NCI-H1930 (cell line): ENCODE results near the gene VPS26B.
"Not testable (repeated sequence)": the region's sequence is repeated elsewhere in the genome, so short reads cannot be mapped to it uniquely, and the experiment has no call there.

Experiments
- DNase-seq, 2 experiments: peaks; one replicate each; lab custom pipeline; 2025; lab: John Stamatoyannopoulos, UW

The VPS26B gene

GRCh38 chr11:134282121-134283045 lies 57.9 kb downstream of the VPS26B start:
- DNase-seq, result no peak

- DNase-seq, result no peak
Observed at GRCh38 chr11:134283461-134284230, 59.2 kb downstream of the VPS26B start.

GRCh38 chr11:134284349-134284748 lies 59.9 kb downstream of the VPS26B start:
- not testable (repeated sequence) for DNase-seq

- no peak for DNase-seq
Observed at GRCh38 chr11:134287561-134287960, 63.1 kb downstream of the VPS26B start.

- no peak for DNase-seq
Observed at GRCh38 chr11:134288486-134288885, 64.0 kb downstream of the VPS26B start.

GRCh38 chr11:134289167-134289566 lies 64.7 kb downstream of the VPS26B start:
- DNase-seq, result no peak

- no peak for DNase-seq
Observed at GRCh38 chr11:134289789-134290188, 65.3 kb downstream of the VPS26B start.

- DNase-seq, result no peak
Observed at GRCh38 chr11:134290646-134291045, 66.2 kb downstream of the VPS26B start.

- no peak for DNase-seq
Observed at GRCh38 chr11:134291196-134291595, 66.7 kb downstream of the VPS26B start.

- no peak for DNase-seq
Observed at GRCh38 chr11:134292661-134293060, 68.2 kb downstream of the VPS26B start.

GRCh38 chr11:134293119-134294113 lies 68.9 kb downstream of the VPS26B start:
- DNase-seq, result no peak

- no peak for DNase-seq
Observed at GRCh38 chr11:134294664-134295063, 70.2 kb downstream of the VPS26B start.
